K562 (cell line): Measurements from ENCODE around the gene APIP.

Experiments
- PHF21A ChIP-seq: fragments of 450-650 bp; IDR thresholded peaks from 2 replicates; pipeline ENCODE4 v1.6.1; 2017; ENCODE audit warnings: low read depth, borderline replicate concordance
- SMAD4 ChIP-seq: fragments of 250-450 bp; sonication (Bioruptor Pico); conservative IDR thresholded peaks from 2 replicates; pipeline ENCODE4 v1.8.0; 2021; ENCODE audit warnings: inconsistent platforms, mild to moderate bottlenecking, moderate library complexity
- TAF1 ChIP-seq: IDR thresholded peaks from 2 replicates; pipeline ENCODE4 v1.6.1; 2011; ENCODE audit warnings: mild to moderate bottlenecking, low read length, moderate library complexity; ENCODE audit not compliant: insufficient read depth, control insufficient read depth, severe bottlenecking; ENCODE audit errors: extremely low read depth
- TF ChIP-seq, protein P1 (sequence below): fragments of 450-650 bp; IDR thresholded peaks from 2 replicates; pipeline ENCODE4 v1.6.1; 2016

DNA sequence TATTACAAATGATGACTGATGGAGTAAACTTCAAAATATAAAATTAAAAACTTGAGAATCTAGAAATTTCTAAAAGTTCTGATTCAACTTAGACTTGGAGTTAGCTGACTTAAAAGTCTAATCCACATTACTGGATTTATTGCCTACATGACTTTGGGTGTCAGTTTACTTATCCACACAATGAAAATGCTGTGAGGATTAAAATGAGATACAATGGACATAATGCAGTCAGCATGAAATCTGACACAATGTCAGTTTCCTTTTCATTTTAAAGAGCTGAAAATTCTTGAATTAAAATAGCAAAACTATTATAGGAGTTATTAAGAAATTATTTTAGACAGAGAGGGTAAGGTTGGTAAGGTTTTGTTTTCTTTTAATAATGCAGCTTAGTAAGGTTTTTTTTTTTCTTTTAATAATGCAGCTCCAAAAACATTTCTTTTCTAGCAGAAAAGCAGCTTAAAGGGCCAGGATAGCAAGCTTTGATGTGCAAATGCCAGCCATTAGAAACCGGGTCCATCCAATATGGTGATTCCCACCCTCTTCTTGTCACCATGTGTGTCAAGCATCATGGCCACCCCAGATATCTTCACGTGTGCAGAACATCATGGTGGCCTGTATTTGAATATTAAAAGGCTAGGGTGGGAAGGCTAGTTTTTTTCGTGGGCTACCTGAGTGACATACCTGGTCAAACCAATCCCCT, 18.9 kb downstream of the APIP start:
- no peak for TF ChIP-seq TAF1
- no peak for TF ChIP-seq SMAD4 (CRISPR knock-in tag)
- TF ChIP-seq PHF21A = no peak
- TF ChIP-seq, protein P1, sequence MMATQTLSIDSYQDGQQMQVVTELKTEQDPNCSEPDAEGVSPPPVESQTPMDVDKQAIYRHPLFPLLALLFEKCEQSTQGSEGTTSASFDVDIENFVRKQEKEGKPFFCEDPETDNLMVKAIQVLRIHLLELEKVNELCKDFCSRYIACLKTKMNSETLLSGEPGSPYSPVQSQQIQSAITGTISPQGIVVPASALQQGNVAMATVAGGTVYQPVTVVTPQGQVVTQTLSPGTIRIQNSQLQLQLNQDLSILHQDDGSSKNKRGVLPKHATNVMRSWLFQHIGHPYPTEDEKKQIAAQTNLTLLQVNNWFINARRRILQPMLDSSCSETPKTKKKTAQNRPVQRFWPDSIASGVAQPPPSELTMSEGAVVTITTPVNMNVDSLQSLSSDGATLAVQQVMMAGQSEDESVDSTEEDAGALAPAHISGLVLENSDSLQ = no peak
